Naive thymus-derived CD4-positive, alpha-beta T cell (primary cell): ENCODE measurements around the gene KIAA1671. TPM values are rescaled to one million over a fixed set of nuclear protein-coding genes. Genes with fewer than 3 reads are reported as not detected.

Experiments used
- ATAC-seq: fragments of 150-1000 bp; cut with Tn5 transposase; 2 replicates; pipeline ENCODE4 v1.10.0; 2021; ENCODE audit warnings: mild to moderate bottlenecking, moderate library complexity
- CTCF ChIA-PET: fragments of 350-600 bp; sonication (Branson Sonifier 250); formaldehyde crosslinking; loops from one replicate; lab custom pipeline; 2021; ENCODE audit warnings: antibody characterized with exemption; lab: Charles Lee
- POLR2A ChIA-PET: fragments of 350-600 bp; sonication (Branson Sonifier 250); formaldehyde crosslinking; loops from one replicate; lab custom pipeline; 2021; ENCODE audit warnings: antibody characterized with exemption, inconsistent platforms; lab: Charles Lee
- DNase-seq, 9 donors: peaks; one replicate each; pipeline versions ENCODE4 v3.0.0 to v3.0.0-alpha.2; 2020 to 2022; ENCODE audit warnings: mixed read lengths in 1 of 9
- H3K27ac ChIP-seq: one replicate; pipeline ENCODE4 v1.7.0; 2013; ENCODE audit warnings: mild to moderate bottlenecking, low read depth, low read length, moderate library complexity
- H3K27me3 ChIP-seq, 2 donors: one replicate each; pipeline ENCODE4 v1.7.0; 2013; ENCODE audit warnings: low read length in 2 of 2, mild to moderate bottlenecking in 2 of 2, moderate library complexity in 2 of 2; ENCODE audit not compliant: control insufficient read depth in 2 of 2, insufficient read depth in 2 of 2
- H3K36me3 ChIP-seq, 3 experiments: 1 replicate in 2 of 3; 2 replicates in 1 of 3; pipeline ENCODE4 v1.7.0; 2013; ENCODE audit warnings: low read length in 3 of 3, mild to moderate bottlenecking in 3 of 3, moderate library complexity in 1 of 3; ENCODE audit not compliant: insufficient read depth in 3 of 3, control insufficient read depth in 2 of 3
- H3K4me1 ChIP-seq, 2 donors: one replicate each; pipeline ENCODE4 v1.7.0; 2013; ENCODE audit warnings: low read length in 2 of 2, mild to moderate bottlenecking in 2 of 2, moderate library complexity in 1 of 2; ENCODE audit not compliant: control insufficient read depth in 2 of 2, insufficient read depth in 2 of 2
- H3K4me3 ChIP-seq: 2 replicates; pipeline ENCODE4 v1.7.0; 2013; ENCODE audit warnings: mild to moderate bottlenecking, low read length
- H3K9me3 ChIP-seq, 3 experiments: 1 replicate in 2 of 3; 2 replicates in 1 of 3; pipeline ENCODE4 v1.7.0; 2013; ENCODE audit warnings: low read length in 3 of 3; ENCODE audit not compliant: control insufficient read depth in 2 of 3
- H3K27ac Mint-ChIP-seq, 9 donors: one replicate each; pipeline ENCODE4 v1.8.0; 2020 to 2022; ENCODE audit warnings: mixed read lengths in 9 of 9, mild to moderate bottlenecking in 8 of 9, moderate library complexity in 5 of 9, inconsistent platforms in 2 of 9
- H3K27me3 Mint-ChIP-seq, 5 donors: one replicate each; pipeline ENCODE4 v1.8.0; 2021 to 2022; ENCODE audit warnings: mixed read lengths in 5 of 5, mild to moderate bottlenecking in 1 of 5
- H3K36me3 Mint-ChIP-seq, 5 donors: one replicate each; pipeline ENCODE4 v1.8.0; 2020 to 2022; ENCODE audit warnings: mixed read lengths in 5 of 5, mild to moderate bottlenecking in 3 of 5, inconsistent platforms in 1 of 5
- H3K4me1 Mint-ChIP-seq, 7 donors: one replicate each; pipeline ENCODE4 v1.8.0; 2020 to 2022; ENCODE audit warnings: mixed read lengths in 7 of 7, mild to moderate bottlenecking in 3 of 7, inconsistent platforms in 1 of 7
- H3K4me3 Mint-ChIP-seq, 10 donors: one replicate each; pipeline ENCODE4 v1.8.0; 2020 to 2022; ENCODE audit warnings: mild to moderate bottlenecking in 10 of 10, mixed read lengths in 10 of 10, moderate library complexity in 6 of 10, inconsistent platforms in 2 of 10
- H3K9me3 Mint-ChIP-seq, 11 donors: one replicate each; pipeline ENCODE4 v1.8.0; 2020 to 2022; ENCODE audit warnings: mixed read lengths in 11 of 11, mild to moderate bottlenecking in 4 of 11, inconsistent platforms in 1 of 11, moderate library complexity in 1 of 11
- intact Hi-C, 2 donors: fragments of 100-400 bp; cut with micrococcal nuclease; formaldehyde crosslinking; loops; one replicate each; pipeline ENCODE4 v1.15.1; 2023
- polyA plus RNA-seq, 2 donors: library from polyadenylated mRNA; unstranded; fragments of 300-500 nt; fragmentation: Illumina TruSeq; gene quantifications; one replicate each; pipeline ENCODE4 v1.2.3, GENCODE V29; 2021
- total RNA-seq, 6 experiments: library from RNA in 5 of 6; stranded (reverse) in 5 of 6; gene quantifications; 1 replicate in 5 of 6; 2 replicates in 1 of 6; pipeline ENCODE4 v1.2.3 and lab custom pipeline; 2021 to 2026

Gene KIAA1671
- total and polyA plus RNA-seq, 7 experiments from 2014 or later, result 0.47 to 19.0 (median 4.2) TPM

- no peaks in the 10 kb centered on the region for H3K9me3 Mint-ChIP-seq
- ATAC-seq, result no peak
- H3K4me1 Mint-ChIP-seq, result peaks cover 47 to 97% (median 85%) of the 10 kb centered on the region in 7 donors
- Histone ChIP-seq H3K27ac (no peak overlapping the region), H3K27me3 (no peaks in the 10 kb centered on the region), H3K36me3 (no peaks in the 10 kb centered on the region), H3K4me1 (peaks cover 62 to 70% of the 10 kb centered on the region in 2 donors), H3K4me3 (no peak overlapping the region), H3K9me3 (no peaks in the 10 kb centered on the region)
- intact Hi-C loops, result loop anchor here in 1 of 2 donors (5.0 to 10.0 kb wide), 4 partner anchors 340 to 1360 kb away; partner anchors contain the start of genes ASPHD2, GRK3, GUCD1 and SNRPD3
- no peak for DNase-seq
- CTCF ChIA-PET, result interaction anchor here (1.7 kb wide), 1 partner anchor 16 kb away, joined by 4 read pairs; no protein-coding TSS in a partner anchor
- H3K36me3 Mint-ChIP-seq, result peaks cover 0 to 4% (median 0%) of the 10 kb centered on the region in 5 donors
- H3K27me3 Mint-ChIP-seq, result no peaks in the 10 kb centered on the region
- peak overlapping the region in 2 of 10 donors; percentile 36 to 38 for H3K4me3 Mint-ChIP-seq
- peak overlapping the region in 7 of 9 donors; percentile 48 to 99 (median 97) for H3K27ac Mint-ChIP-seq
- POLR2A ChIA-PET, result interaction anchor here (0.5 kb wide), 1 partner anchor 1942 kb away, joined by 3 read pairs; no protein-coding TSS in a partner anchor
Measured at GRCh38 chr22:25064894-25065560, 112.5 kb downstream of the KIAA1671 start.

- Mint-ChIP-seq H3K4me1 (peaks cover 56 to 99% (median 90%) of the 10 kb centered on the region in 7 donors), H3K9me3 (no peaks in the 10 kb centered on the region), H3K27me3 (no peaks in the 10 kb centered on the region), H3K27ac (peak overlapping the region; percentile 86 to 99 (median 98)), H3K4me3 (peak overlapping the region; percentile 34 to 90 (median 84)), H3K36me3 (peaks cover 0 to 9% (median 0%) of the 10 kb centered on the region in 5 donors)
- ATAC-seq, result no peak
- Histone ChIP-seq H3K36me3 (no peaks in the 10 kb centered on the region), H3K4me1 (peaks cover 64 to 66% of the 10 kb centered on the region in 2 donors), H3K9me3 (no peaks in the 10 kb centered on the region), H3K4me3 (no peak overlapping the region), H3K27ac (peak overlapping the region; percentile 76), H3K27me3 (no peaks in the 10 kb centered on the region)
- ChIA-PET CTCF (interaction anchor here (2.0 kb wide), 1 partner anchor 10 kb away, joined by 10 read pairs; no protein-coding TSS in a partner anchor), POLR2A (interaction anchor here (5.0 kb wide), 1 partner anchor 12 kb away, joined by 61 read pairs; no protein-coding TSS in a partner anchor)
- intact Hi-C loops, result loop anchor here in 1 of 2 donors (5.0 to 10.0 kb wide), 4 partner anchors 338 to 1358 kb away; partner anchors contain the start of genes ASPHD2, GRK3, GUCD1 and SNRPD3
- DNase-seq, result no peak
Measured at GRCh38 chr22:25066861-25067435, 114.4 kb downstream of the KIAA1671 start.

DNA sequence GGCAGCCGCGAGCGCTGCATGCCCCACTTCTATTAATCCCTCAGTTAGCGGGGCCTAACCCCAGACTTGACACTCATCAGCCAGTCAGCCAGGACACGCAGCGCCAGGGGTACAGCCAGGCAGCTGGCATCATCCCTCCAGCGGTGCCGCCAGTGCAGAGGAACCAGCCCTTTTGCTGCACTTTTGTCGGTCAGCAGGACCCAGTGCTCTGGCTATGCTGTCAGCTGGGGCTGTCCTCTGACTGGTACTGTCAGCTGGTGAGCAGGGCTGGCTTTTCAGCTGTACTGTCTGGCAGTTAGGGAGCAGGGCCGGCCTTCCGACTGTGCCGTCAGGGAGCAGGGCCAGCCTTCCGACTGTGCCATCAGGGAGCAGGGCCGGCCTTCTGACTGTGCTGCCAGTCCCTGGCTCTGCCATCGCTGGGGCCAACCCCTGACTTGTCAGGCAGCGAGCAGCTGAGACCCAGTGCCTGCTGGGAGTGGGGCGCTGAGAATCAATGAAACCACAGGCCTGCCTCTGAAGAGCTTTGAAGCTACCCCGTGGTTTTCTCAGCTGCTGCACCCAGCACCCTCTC, 115.4 kb downstream of the KIAA1671 start:
- peak overlapping the region; percentile 43 for H3K4me3 ChIP-seq
- intact Hi-C loops, result loop anchor here (1.0 to 10.0 kb wide), 9 partner anchors 8 to 1605 kb away; partner anchors contain the start of genes ASPHD2 (in 1 of the 2), GRK3 (in 1 of the 2), GUCD1 (in 1 of the 2) and SGSM1 (in 1 of the 2)
- Mint-ChIP-seq H3K27ac (peak overlapping the region; percentile 86 to 99 (median 98)), H3K27me3 (no peaks in the 10 kb centered on the region), H3K4me1 (peaks cover 51 to 96% (median 89%) of the 10 kb centered on the region in 7 donors), H3K4me3 (peak overlapping the region; percentile 81 to 94 (median 87)), H3K9me3 (no peaks in the 10 kb centered on the region), H3K36me3 (peaks cover 0 to 13% (median 0%) of the 10 kb centered on the region in 5 donors)
- H3K36me3 ChIP-seq, result no peaks in the 10 kb centered on the region
- CTCF ChIA-PET, result interaction anchor here (0.6 to 5.9 kb wide), 8 partner anchors 11 to 191 kb away, joined by 3 to 49 read pairs (median 4); no protein-coding TSS in a partner anchor
- peak overlapping the region; percentile 76 for H3K27ac ChIP-seq
- DNase-seq (peak; percentile 56 to 95 (median 92)), ATAC-seq (peak; percentile 94)
- POLR2A ChIA-PET, result interaction anchor here (0.6 to 5.0 kb wide), 7 partner anchors 8 to 513 kb away, joined by 3 to 61 read pairs (median 5); partner anchors contain the start of gene GUCD1
- no peaks in the 10 kb centered on the region for H3K27me3 ChIP-seq
- H3K9me3 ChIP-seq, result no peaks in the 10 kb centered on the region
- peaks cover 63 to 67% of the 10 kb centered on the region in 2 donors for H3K4me1 ChIP-seq

DNA sequence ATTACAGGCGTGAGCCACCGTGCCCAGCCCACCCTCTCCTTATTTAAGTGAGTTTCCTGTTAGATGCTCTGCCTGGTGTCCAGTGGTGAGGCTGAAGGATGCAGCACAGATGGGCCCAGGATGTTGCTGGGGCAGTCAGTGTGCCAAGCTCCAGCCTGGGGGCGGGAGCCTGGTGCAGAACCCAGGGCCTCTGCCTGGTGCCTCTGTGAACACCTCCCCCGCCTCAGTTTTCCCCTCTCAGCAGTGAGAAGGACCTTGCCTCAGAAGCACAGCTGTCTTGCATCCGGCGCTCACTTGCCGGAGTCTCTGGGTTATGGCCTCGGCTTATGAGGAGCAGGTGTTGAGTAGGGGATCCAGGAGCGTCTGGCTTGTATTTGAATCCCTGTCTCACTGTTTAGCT, 116.2 kb downstream of the KIAA1671 start:
- peak in 8 of 9 donors; percentile 31 to 54 (median 40) for DNase-seq
- Mint-ChIP-seq H3K36me3 (peaks cover 0 to 16% (median 0%) of the 10 kb centered on the region in 5 donors), H3K27me3 (no peaks in the 10 kb centered on the region), H3K9me3 (no peaks in the 10 kb centered on the region), H3K4me1 (peaks cover 47 to 93% (median 85%) of the 10 kb centered on the region in 7 donors), H3K27ac (peak overlapping the region; percentile 86 to 99 (median 98)), H3K4me3 (peak overlapping the region; percentile 81 to 94 (median 87))
- Histone ChIP-seq H3K9me3 (no peaks in the 10 kb centered on the region), H3K4me1 (peaks cover 57 to 61% of the 10 kb centered on the region in 2 donors), H3K36me3 (no peaks in the 10 kb centered on the region), H3K27ac (peak overlapping the region; percentile 76), H3K27me3 (no peaks in the 10 kb centered on the region), H3K4me3 (peak overlapping the region; percentile 36)
- intact Hi-C loops, result loop anchor here (1.0 to 10.0 kb wide), 9 partner anchors 8 to 1604 kb away; partner anchors contain the start of genes ASPHD2 (in 1 of the 2), GRK3 (in 1 of the 2), GUCD1 (in 1 of the 2) and SGSM1 (in 1 of the 2)
- ChIA-PET CTCF (interaction anchor here (0.8 to 5.9 kb wide), 7 partner anchors 11 to 192 kb away, joined by 3 to 49 read pairs (median 4); no protein-coding TSS in a partner anchor), POLR2A (interaction anchor here (0.6 to 5.0 kb wide), 8 partner anchors 8 to 1536 kb away, joined by 3 to 61 read pairs (median 6); partner anchors contain the start of gene GUCD1)
- no peak for ATAC-seq

- Histone ChIP-seq H3K27me3 (no peaks in the 10 kb centered on the region), H3K4me1 (peaks cover 52 to 61% of the 10 kb centered on the region in 2 donors), H3K9me3 (no peaks in the 10 kb centered on the region), H3K4me3 (peak overlapping the region; percentile 36), H3K36me3 (no peaks in the 10 kb centered on the region), H3K27ac (peak overlapping the region; percentile 76)
- peaks cover 0 to 16% (median 0%) of the 10 kb centered on the region in 5 donors for H3K36me3 Mint-ChIP-seq
- CTCF ChIA-PET, result interaction anchor here (3.1 to 5.9 kb wide), 2 partner anchors 11 to 41 kb away, joined by 10 to 49 read pairs; no protein-coding TSS in a partner anchor
- H3K27me3 Mint-ChIP-seq, result no peaks in the 10 kb centered on the region
- DNase-seq (peak in 1 of 9 donors; percentile 46), ATAC-seq (no peak)
- H3K4me1 Mint-ChIP-seq, result peaks cover 44 to 91% (median 85%) of the 10 kb centered on the region in 7 donors
- H3K27ac Mint-ChIP-seq, result peak overlapping the region; percentile 86 to 99 (median 98)
- intact Hi-C loops, result loop anchor here in 1 of 2 donors (2.0 to 10.0 kb wide), 5 partner anchors 335 to 1603 kb away; partner anchors contain the start of genes ASPHD2, GRK3, GUCD1 and SNRPD3
- POLR2A ChIA-PET, result interaction anchor here (0.7 to 5.0 kb wide), 4 partner anchors 9 to 42 kb away, joined by 3 to 61 read pairs (median 10); no protein-coding TSS in a partner anchor
- H3K4me3 Mint-ChIP-seq, result peak overlapping the region; percentile 81 to 94 (median 87)
- H3K9me3 Mint-ChIP-seq, result no peaks in the 10 kb centered on the region
Measured at GRCh38 chr22:25069426-25069757, 116.9 kb downstream of the KIAA1671 start.
